Measurements from ENCODE around the gene NBEAL2. TPM values are rescaled to one million over a fixed set of nuclear protein-coding genes. Genes with fewer than 3 reads are reported as not detected.

The NBEAL2 gene
- total and polyA plus RNA-seq, 2 of the 8 experiments (the other 6 are each of a cell fraction or from before 2014, with no cell fraction given) = 27.3 to 46.9 TPM

GRCh38 chr3:46992231-46992630 is 12.8 kb downstream of the NBEAL2 start (continued):
- no peak for TF ChIP-seq FOSL1 (IDR thresholded peaks at IDR 0.05; ENCODE audit: insufficient read depth, low read depth, low read length)
- no peak for TF ChIP-seq POLR2AphosphoS5 (IDR thresholded peaks at IDR 0.05; ENCODE audit: low read depth, low read length)
- TF ChIP-seq POLR2A (IDR thresholded peaks at IDR 0.05; ENCODE audit: control extremely low read depth in 1 of 2, low read depth in 2 of 2, low read length in 2 of 2) = no peak
